Activated naive CD8-positive, alpha-beta T cell treated with anti-CD3 and anti-CD28 coated beads, Interleukin-2, amount 50 U/mL, for 16 hours (primary cell): ENCODE results near the gene RPA3.
"Not testable (repeated sequence)": the region's sequence is repeated elsewhere in the genome, so short reads cannot be mapped to it uniquely, and the experiment has no call there.

Experiments
- DNase-seq: peaks from one replicate; pipeline ENCODE4 v3.0.0-alpha.2; 2020; ENCODE audit warnings: low read depth, low spot score

Gene RPA3

GRCh38 chr7:7694542-7694941 lies 23.9 kb downstream of the RPA3 start:
- no peak for DNase-seq

- DNase-seq = no peak
Observed at GRCh38 chr7:7693881-7694280, 24.5 kb downstream of the RPA3 start.

DNA sequence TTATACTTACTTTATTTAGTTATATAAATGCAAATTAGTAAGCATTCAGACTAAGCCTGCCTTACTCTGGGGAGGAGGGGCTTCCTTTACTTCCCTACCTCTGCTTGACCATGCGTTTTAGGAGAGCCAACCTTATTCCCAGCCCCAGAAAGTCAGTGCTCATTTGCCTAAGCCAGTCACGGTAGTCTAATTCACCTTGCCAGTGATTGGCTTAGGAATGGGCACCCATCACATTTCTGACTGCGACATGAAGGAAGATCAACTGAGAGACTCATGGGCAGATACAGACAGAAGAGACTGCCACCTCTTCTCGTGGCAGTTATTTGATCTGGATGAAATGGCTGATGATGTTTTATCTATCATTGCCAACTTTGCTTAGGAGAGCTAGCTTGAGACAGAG lies 29.5 kb downstream of the RPA3 start:
- no peak for DNase-seq

DNA sequence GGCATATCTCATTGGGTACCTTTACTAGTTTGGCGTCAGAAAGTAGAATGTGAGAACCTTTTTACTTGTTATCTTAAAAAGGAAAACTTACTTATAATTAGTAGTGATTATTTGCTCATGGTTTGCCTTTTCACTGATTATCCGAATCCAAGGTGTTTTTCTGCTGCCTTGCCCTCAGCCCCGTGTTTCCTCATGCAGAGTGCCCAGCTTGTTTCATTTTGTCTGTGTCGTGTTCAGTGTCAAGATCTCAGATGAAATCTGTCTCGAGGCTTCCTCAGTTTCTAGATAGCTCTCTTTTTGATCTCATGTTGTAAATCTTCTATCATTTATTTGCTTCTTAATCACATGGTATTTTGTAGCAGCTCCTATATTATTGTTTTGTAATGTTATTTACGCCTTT lies 30.1 kb downstream of the RPA3 start:
- DNase-seq = no peak

DNA sequence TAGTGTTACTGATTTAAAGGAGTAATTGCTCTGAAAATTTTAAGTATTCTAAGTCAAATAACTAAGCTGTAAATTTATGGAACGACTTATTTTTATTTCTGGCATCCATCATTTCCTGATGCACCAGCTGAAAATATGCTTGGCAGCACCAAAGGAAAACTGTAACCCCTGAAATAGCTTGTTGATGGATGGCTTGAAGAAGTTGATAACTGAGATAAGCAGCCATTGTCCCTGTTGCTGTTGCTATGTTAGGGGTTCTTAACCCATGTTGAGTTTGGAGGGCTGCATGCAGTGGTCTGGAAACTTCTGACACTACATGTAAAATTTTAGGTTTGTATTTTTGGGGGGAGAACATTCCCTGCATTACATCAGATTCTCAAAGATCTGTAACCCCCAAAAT lies 30.6 kb downstream of the RPA3 start:
- no peak for DNase-seq

- DNase-seq = no peak
Observed at GRCh38 chr7:7686811-7687508, 31.4 kb downstream of the RPA3 start.

DNA sequence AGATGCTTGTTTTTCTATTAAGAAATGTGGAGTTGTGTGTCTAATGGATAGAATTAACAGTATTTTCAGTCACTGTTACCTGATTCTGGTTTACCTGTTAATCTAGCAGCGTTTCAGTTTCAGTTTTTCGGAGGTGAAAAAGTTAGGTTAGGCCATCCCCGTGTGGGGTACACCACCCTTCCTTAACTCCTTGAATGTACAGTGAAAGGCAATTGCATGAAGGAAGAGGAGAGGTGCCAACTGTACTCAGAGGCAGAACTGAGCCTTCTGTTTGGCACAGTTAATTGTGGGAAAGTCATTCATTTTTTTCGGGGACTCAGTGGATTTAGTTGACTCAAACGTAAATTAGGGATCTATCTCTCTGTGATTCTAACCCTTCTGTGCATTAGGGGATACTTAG lies 35.5 kb downstream of the RPA3 start:
- no peak for DNase-seq

- DNase-seq = no peak
Observed at GRCh38 chr7:7681936-7682329, 36.5 kb downstream of the RPA3 start.

DNA sequence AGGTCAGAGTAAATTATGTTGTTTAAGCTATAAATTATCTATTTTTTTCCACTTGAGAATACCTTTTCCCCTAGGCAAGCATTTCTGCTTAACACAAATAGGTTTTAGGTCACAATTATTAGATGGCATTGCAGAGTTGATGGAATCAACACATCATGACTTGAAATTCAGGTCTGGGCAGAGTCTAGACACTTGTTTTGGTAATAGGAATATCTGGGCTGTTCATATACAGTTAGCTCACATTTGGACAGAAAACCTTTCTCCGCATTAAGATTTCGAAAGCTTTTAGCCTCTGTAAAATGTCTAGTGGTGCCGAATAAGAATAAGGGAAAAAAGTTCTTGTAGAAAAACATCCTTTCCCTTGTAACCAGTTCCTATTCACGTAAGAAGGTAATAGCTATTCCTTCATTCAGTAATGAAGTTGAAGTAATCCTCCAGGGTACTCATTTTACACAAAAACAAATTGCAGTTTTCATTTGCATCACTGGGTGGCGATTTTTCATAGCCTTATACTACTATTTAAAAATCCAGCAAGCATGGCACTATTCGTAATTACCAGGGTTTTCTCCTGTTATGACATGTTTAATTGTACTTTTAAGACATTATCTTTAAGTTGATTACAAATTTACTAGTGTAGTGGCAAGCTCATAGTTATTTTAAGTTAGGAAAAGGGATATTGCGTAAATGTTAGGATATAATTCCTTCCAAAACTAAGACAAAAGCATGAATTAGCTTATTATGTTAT lies 37.0 kb downstream of the RPA3 start:
- no peak for DNase-seq

DNA sequence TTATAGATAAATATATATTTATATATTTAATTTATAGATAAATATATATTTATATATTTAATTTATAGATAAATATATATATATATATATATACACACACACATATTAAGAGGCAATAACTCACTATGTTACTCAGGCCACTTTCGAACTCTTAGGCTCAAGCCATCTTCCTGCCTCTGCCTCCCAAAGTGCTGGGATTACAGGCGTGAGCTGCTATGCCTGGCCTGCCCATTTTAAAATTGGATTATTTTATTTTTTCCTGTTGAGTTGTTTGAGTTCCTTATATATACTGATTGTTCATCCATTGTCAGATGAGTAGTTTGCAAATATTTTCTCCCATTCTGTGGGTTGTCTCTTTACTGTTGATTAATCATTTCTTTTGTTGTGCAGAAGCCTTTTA lies 38.8 kb downstream of the RPA3 start:
- not testable (repeated sequence) for DNase-seq

- no peak for DNase-seq
Observed at GRCh38 chr7:7675686-7676085, 42.7 kb downstream of the RPA3 start.

DNA sequence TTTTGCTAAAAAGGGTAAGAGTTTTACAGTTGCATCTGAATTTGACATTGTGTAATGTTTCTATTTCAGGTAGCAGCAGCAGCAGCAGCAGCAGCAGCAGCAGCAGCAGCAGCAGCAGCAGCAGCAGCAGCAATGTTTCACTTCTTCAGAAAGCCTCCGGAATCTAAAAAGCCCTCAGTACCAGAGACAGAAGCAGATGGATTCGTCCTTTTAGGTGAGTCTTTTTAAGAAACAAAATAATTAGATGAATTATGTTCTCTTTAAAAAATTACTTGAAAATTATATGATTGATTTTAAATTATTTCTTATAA lies 45.2 kb downstream of the RPA3 start:
- DNase-seq = no peak

GRCh38 chr7:7672545-7673239 lies 45.7 kb downstream of the RPA3 start:
- DNase-seq = no peak

DNA sequence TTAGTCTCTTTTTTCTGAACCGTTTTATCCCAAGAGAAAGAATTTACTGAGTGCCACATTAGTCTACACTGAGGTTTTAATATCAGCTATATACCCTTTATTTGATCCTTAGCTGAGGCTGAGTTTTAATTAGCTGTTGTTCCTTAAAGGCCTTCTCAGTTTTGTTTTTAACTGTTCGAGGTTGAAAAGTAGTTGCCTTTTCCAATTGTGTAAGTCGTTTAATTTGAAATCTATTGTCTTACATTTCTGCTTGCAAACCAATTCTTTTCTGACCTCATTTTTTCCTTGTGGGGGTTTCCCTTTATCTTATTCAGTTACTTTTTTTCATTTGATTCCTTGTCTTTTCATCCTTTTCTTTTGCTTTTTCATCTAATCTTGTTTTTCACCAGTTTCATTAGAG lies 47.0 kb downstream of the RPA3 start:
- no peak for DNase-seq

DNA sequence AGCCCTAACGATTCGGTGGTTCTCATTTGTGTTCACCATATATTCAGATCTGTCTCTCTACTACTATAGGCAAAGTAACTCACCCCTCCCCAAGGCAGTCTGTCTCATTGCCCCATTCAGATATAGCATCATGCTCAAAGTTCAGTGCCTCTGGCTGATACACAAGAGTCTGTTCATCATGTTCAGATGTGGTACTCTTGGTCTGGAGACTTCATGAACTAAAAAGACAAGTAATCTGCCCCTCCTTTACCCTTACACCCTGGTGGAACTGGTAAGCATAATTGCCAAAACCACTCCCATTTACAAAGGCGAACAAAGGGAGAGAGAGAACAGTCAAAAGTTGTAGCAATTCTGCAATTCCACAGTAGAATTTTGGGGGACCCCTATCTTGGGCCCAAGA lies 47.9 kb downstream of the RPA3 start:
- DNase-seq = no peak

DNA sequence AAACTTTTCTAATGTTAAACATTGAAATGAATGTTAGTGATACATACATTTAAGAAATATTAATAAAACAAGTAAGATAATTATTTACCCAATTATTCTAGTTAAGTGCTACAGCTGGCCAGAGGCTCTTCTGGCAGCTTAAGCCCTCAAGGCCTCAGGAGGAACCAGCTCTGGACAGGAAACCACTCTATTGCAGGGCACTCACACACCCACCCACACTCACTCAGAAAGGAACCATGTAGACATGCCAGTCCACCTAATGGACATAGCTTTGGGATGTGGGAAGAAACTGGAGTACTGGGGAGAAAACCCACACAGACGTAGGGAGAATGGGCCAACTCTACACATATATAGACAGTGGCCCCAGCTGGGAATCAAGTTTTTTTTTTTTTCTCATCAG lies 49.7 kb downstream of the RPA3 start:
- no peak for DNase-seq

- no peak for DNase-seq
Observed at GRCh38 chr7:7667187-7667586, 51.2 kb downstream of the RPA3 start.

DNA sequence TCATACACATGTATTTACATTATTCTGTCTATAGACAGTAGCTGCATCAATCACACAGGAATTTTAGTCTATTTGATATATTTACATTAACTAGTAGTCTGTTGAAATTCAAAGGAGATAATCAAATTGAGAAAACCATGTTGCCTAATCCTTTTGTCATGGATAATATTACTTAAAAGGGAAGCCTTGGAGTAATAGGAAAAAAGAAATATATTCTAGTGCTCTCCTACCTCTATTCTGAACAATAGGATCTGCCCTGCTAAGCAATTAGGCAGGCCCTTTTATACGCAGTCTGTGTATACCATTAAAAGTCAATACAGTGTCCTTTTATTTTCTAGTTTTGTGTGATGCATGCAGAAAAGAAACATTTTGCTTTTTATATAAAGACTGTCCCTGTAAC lies 53.4 kb downstream of the RPA3 start:
- DNase-seq = no peak

- DNase-seq = no peak
Observed at GRCh38 chr7:7664291-7664690, 54.1 kb downstream of the RPA3 start.

DNA sequence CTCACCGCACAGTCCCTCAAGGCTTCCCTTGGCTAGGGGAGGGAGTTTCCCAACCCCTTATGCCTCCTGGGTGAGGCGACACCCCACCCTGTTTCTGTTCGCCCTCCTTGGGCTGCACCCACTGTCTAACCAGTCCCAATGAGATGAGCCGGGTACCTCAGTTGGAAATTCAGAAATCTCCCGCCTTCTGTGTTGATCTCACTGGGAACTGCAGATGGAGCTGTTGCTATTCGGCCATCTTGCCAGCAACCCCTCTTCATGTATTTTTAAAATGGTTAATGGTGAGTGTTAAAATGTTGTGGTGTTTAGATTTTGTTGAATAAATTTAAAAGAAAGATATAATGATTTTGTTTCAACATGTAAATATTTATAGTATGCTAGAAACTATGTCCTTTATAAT lies 55.9 kb downstream of the RPA3 start:
- no peak for DNase-seq

GRCh38 chr7:7656459-7656858 lies 61.9 kb downstream of the RPA3 start:
- not testable (repeated sequence) for DNase-seq

DNA sequence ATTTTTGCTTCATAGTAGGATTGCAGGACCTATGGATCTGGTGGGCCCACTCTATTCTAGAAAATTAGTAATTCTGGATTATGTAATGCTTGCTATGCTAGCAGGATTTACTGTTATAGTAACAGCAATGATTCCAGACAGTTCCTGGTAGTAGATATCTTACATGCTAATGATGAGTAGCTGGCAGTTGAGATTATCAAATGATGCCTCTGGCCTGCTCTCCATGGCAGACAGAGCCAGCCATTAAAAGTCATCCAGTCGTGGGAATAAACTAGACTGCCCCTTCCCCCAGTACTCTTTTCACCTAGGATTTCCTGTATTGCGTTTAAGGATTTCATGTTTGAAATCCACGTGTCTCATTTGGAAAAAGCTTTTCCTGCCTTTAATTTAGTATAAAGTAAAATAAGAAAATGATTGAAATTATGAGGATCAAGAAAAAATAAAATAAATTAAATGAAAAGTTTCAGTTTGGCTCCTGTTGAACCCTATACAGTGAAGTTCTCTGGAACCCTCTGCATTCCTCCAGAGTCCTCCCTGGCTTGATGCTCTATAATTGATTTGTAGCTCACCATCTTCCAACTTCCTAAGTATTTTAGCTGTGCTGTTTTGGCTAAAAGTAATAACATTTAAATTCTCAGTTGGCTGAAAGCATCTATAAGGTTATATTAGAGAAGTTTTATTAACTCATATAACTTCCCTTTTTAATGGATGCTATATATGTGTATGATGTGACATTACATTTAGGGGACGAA lies 63.3 kb downstream of the RPA3 start:
- no peak for DNase-seq
